Liver (tissue), 9 donors: ENCODE measurements around the gene CCDC92B. TPM values are rescaled to one million over a fixed set of nuclear protein-coding genes. Genes with fewer than 3 reads are reported as not detected.
"Not testable (repeated sequence)": the region's sequence is repeated elsewhere in the genome, so short reads cannot be mapped to it uniquely, and the experiment has no call there.

Experiments
- DNase-seq: peaks from one replicate; pipeline ENCODE4 v3.0.0-alpha.2; 2017; ENCODE audit warnings: low spot score
- H3K27ac ChIP-seq, 2 donors: one replicate each; pipeline ENCODE4 v1.7.0; 2013; ENCODE audit warnings: inconsistent platforms in 2 of 2, low read length in 2 of 2, control low read depth in 1 of 2, low read depth in 1 of 2, mild to moderate bottlenecking in 1 of 2
- H3K27me3 ChIP-seq, 4 donors: one replicate each; pipeline versions ENCODE4 v1.6.1 to v1.7.0; 2013; ENCODE audit warnings: low read length in 3 of 4, inconsistent platforms in 1 of 4, mild to moderate bottlenecking in 1 of 4, moderate library complexity in 1 of 4; ENCODE audit not compliant: control insufficient read depth in 4 of 4, insufficient read depth in 4 of 4
- H3K36me3 ChIP-seq, 4 donors: one replicate each; pipeline versions ENCODE4 v1.6.1 to v1.7.0; 2013; ENCODE audit warnings: low read length in 3 of 4, mild to moderate bottlenecking in 3 of 4, low read depth in 1 of 4, moderate library complexity in 1 of 4; ENCODE audit not compliant: control insufficient read depth in 4 of 4, insufficient read depth in 3 of 4
- H3K4me1 ChIP-seq, 4 donors: one replicate each; pipeline versions ENCODE4 v1.6.1 to v1.7.0; 2013; ENCODE audit warnings: low read length in 3 of 4, mild to moderate bottlenecking in 3 of 4, moderate library complexity in 1 of 4; ENCODE audit not compliant: control insufficient read depth in 4 of 4, insufficient read depth in 4 of 4
- H3K4me3 ChIP-seq, 3 donors: one replicate each; pipeline versions ENCODE4 v1.6.1 to v1.7.0; 2013; ENCODE audit warnings: low read length in 3 of 3, control low read depth in 1 of 3, low read depth in 1 of 3, mild to moderate bottlenecking in 1 of 3
- H3K9ac ChIP-seq, 2 donors: one replicate each; pipeline ENCODE4 v1.7.0; 2013; ENCODE audit warnings: low read length in 2 of 2, mild to moderate bottlenecking in 2 of 2, moderate library complexity in 2 of 2, control low read depth in 1 of 2, low read depth in 1 of 2
- H3K9me3 ChIP-seq, 4 donors: one replicate each; pipeline versions ENCODE4 v1.6.1 to v1.7.0; 2013; ENCODE audit warnings: low read length in 3 of 4; ENCODE audit not compliant: control insufficient read depth in 4 of 4
- FOXA1 ChIP-seq: IDR thresholded peaks from 2 replicates; pipeline ENCODE4 v1.6.1; 2016; ENCODE audit warnings: antibody characterized with exemption
- FOXA2 ChIP-seq: IDR thresholded peaks from 2 replicates; pipeline ENCODE4 v1.6.1; 2016; ENCODE audit warnings: antibody characterized with exemption
- GABPA ChIP-seq, 2 donors: IDR thresholded peaks in 1 of 2; conservative IDR thresholded peaks in 1 of 2; 2 replicates each; pipeline ENCODE4 v1.6.1; 2016; ENCODE audit warnings: antibody characterized with exemption in 2 of 2, mild to moderate bottlenecking in 1 of 2, moderate library complexity in 1 of 2
- HNF4A ChIP-seq, 2 donors: conservative IDR thresholded peaks; 2 replicates each; pipeline ENCODE4 v1.6.1; 2016; ENCODE audit warnings: antibody characterized with exemption in 2 of 2, mild to moderate bottlenecking in 2 of 2
- HNF4G ChIP-seq: IDR thresholded peaks from 2 replicates; pipeline ENCODE4 v1.6.1; 2016; ENCODE audit warnings: antibody characterized with exemption
- MAX ChIP-seq: IDR thresholded peaks from 2 replicates; pipeline ENCODE4 v1.6.1; 2016; ENCODE audit warnings: antibody characterized with exemption
- NR2F2 ChIP-seq: IDR thresholded peaks from 2 replicates; pipeline ENCODE4 v1.6.1; 2016; ENCODE audit warnings: antibody characterized with exemption
- RAD21 ChIP-seq, 2 donors: IDR thresholded peaks; 2 replicates each; pipeline ENCODE4 v1.6.1; 2016; ENCODE audit warnings: antibody characterized with exemption in 2 of 2, mild to moderate bottlenecking in 2 of 2
- REST ChIP-seq: IDR thresholded peaks from 2 replicates; pipeline ENCODE4 v1.6.1; 2016; ENCODE audit warnings: antibody characterized with exemption, mild to moderate bottlenecking
- RXRA ChIP-seq, 2 donors: IDR thresholded peaks; 2 replicates each; pipeline ENCODE4 v1.6.1; 2017 to 2018; ENCODE audit warnings: antibody characterized with exemption in 2 of 2, mild to moderate bottlenecking in 1 of 2
- SP1 ChIP-seq: IDR thresholded peaks from 2 replicates; pipeline ENCODE4 v1.6.1; 2018; ENCODE audit warnings: antibody characterized with exemption, mild to moderate bottlenecking
- TAF1 ChIP-seq: conservative IDR thresholded peaks from 2 replicates; pipeline ENCODE4 v1.6.1; 2016; ENCODE audit warnings: antibody characterized with exemption, mild to moderate bottlenecking
- YY1 ChIP-seq: IDR thresholded peaks from 2 replicates; pipeline ENCODE4 v1.6.1; 2016; ENCODE audit warnings: antibody characterized with exemption, mild to moderate bottlenecking
- ZBTB33 ChIP-seq: IDR thresholded peaks from 2 replicates; pipeline ENCODE4 v1.6.1; 2016; ENCODE audit warnings: antibody characterized with exemption
- WGBS: extraction: QIAGEN DNeasy Blood & Tissue Kit; methylation state at CpG from one replicate; pipeline ENCODE4 v1.1.7; 2013; 5-methylcytosine and 5-hydroxymethylcytosine counted together
- polyA plus RNA-seq, 2 donors: library from polyadenylated mRNA; stranded (reverse) in 1 of 2; unstranded in 1 of 2; fragments of 200-250 nt in 1 of 2; fragments of >200 nt in 1 of 2; fragmentation: Nextera tagmentation in 1 of 2; extraction: Ambion mirVana in 1 of 2; gene quantifications; one replicate each; pipeline versions ENCODE4 v1.2.1 to v1.2.3, GENCODE V29; 2013 to 2015
- total RNA-seq, 2 donors: library from RNA; depleted of rRNA; stranded (reverse); fragments of >200 nt; gene quantifications; one replicate each; pipeline ENCODE4 v1.2.3, GENCODE V29; 2014
- donor health status: healthy.
- donor health status: healthy.
- donor health status: healthy.
- donor health status: healthy.
- donor health status: healthy.

Gene CCDC92B
- total and polyA plus RNA-seq, 4 donors = not detected

GRCh38 chr17:2781598-2781997 lies 32.1 kb upstream of the CCDC92B start:
- not testable (repeated sequence) for H3K4me3 ChIP-seq, H3K9ac ChIP-seq, DNase-seq, H3K4me1 ChIP-seq, H3K36me3 ChIP-seq, H3K27ac ChIP-seq, H3K9me3 ChIP-seq, H3K27me3 ChIP-seq
- WGBS = 91% methylated on average over 15 of the region's 15 CpGs

DNA sequence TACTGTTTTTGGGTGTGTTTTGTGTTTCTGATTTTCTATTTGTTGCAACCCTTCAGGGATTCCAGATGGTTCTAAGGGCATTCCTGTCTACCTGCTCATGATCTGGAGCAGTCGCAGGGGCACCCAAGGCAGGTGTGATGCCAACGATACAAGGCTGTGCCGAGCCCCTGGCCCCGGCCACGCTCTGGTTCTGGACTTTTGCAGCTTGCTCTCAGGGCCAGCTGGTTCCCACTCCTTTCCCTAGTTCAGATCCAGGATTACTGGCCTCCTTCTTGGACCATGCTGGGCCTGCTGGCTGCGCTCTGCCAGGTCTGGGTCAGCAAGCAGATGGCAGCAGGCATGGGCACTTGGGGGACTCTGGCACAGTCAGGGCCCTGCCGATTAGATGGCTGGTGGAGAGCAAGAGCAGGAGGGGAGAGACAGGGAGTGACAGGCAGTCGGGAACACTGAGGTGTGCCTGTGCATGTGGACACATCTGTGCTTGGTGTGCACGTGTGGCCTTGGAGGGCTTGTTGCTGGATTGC lies 31.5 kb upstream of the CCDC92B start:
- Histone ChIP-seq H3K27me3 (peaks cover 0 to 4% (median 2%) of the 10 kb centered on the region in 4 donors), H3K4me3 (no peak overlapping the region), H3K9me3 (no peaks in the 10 kb centered on the region), H3K4me1 (peaks cover 0 to 7% (median 5%) of the 10 kb centered on the region in 4 donors), H3K9ac (no peak overlapping the region), H3K27ac (no peak overlapping the region), H3K36me3 (no peaks in the 10 kb centered on the region)
- 93% methylated on average over 9 of the region's 9 CpGs for WGBS
- no peak for DNase-seq
- TF ChIP-seq GABPA (IDR thresholded peaks at IDR 0.05 in 1 of 2, conservative IDR thresholded peaks at IDR 0.05 in 1 of 2) (no peak), YY1 (no peak), REST (no peak), RAD21 (IDR thresholded peaks at IDR 0.05) (no peak), MAX (no peak), NR2F2 (no peak), HNF4G (no peak), HNF4A (conservative IDR thresholded peaks at IDR 0.05) (no peak), TAF1 (no peak), ZBTB33 (no peak), SP1 (no peak), FOXA1 (no peak), RXRA (IDR thresholded peaks at IDR 0.05) (no peak)

DNA sequence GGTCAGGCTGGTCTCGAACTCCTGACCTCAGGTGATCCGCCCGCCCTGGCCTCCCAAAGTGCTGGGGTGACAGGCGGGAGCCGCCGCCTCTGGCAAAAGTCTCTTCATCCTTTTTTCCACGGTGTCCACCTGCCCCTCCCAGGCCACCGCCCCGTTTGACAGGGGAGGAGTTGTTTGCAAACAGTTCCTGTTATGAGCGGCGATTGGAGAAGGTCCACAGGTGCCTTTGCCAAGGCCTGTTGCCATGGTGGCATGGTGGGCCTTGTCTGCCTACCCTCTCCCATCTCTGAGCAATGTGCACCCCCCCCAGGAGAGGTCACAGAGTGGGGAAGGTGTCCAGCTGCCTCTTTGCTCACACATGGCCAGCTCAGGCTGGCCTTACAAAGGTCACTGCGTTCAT lies 30.8 kb upstream of the CCDC92B start:
- no peak overlapping the region for H3K27ac ChIP-seq
- peaks cover 0 to 4% (median 2%) of the 10 kb centered on the region in 4 donors for H3K27me3 ChIP-seq
- no peak overlapping the region for H3K9ac ChIP-seq
- H3K9me3 ChIP-seq = no peaks in the 10 kb centered on the region
- 77% methylated on average over 12 of the region's 12 CpGs for WGBS
- TF ChIP-seq RAD21 (IDR thresholded peaks at IDR 0.05) (no peak), YY1 (no peak), MAX (no peak), SP1 (no peak), FOXA2 (no peak), NR2F2 (no peak)
- DNase-seq = no peak
- H3K4me1 ChIP-seq = peaks cover 0 to 7% (median 5%) of the 10 kb centered on the region in 4 donors
- H3K36me3 ChIP-seq = no peaks in the 10 kb centered on the region
- no peak overlapping the region for H3K4me3 ChIP-seq
